ENCODE measurements around the gene AFDN. TPM values are rescaled to one million over a fixed set of nuclear protein-coding genes. Genes with fewer than 3 reads are reported as not detected.

Gene AFDN
- total RNA-seq, 1 donor from 2014 or later, result 357 TPM

DNA sequence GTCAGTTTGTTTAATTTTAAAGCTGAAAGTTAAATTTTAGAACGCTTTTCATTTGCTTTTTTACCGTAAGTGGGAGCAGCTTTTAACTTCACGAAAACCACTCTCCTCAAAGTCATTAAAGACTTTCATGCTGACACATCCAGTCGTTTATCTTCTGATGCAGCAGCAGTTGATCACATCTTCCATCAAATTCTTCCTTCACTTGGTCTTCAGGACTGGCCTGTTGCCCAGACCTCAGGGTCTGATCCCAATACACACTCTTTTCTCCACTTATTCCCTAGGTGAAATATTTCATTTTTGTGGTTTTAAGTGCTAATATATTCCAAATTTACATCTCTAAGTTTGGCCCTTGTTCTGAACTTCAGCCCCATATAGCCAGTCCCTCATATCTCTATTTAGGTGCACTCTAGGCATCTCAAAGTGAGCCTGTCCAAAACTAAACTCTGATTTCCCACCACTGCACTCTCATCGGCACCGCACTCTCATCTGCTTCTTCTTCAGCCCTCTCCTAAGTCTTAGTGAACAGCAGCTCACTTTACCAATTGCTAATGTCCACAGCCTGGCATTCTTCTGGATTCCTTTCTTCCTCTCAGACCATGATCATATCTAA, 20.4 kb downstream of the AFDN start:
- Mint-ChIP-seq H3K4me3 (no peak overlapping the region), H3K27me3 (ENCODE audit: insufficient read depth, low read depth) (no peaks in the 10 kb centered on the region), H3K27ac (no peak overlapping the region), H3K36me3 (peaks cover 6% of the 10 kb centered on the region), H3K9me3 (peaks cover 3% of the 10 kb centered on the region), H3K4me1 (peaks cover 39% of the 10 kb centered on the region)
- DNase-seq (ENCODE audit: low spot score), result no peak
- H3K4me2 ChIP-seq, result peak overlapping the region; percentile 29
- H2AFZ ChIP-seq (replicated peaks), result no peak overlapping the region
- H3K4me1 ChIP-seq, result peaks cover 95% of the 10 kb centered on the region
- H3K9me3 ChIP-seq (ENCODE audit: low read depth), result no peaks in the 10 kb centered on the region
- peaks cover 36% of the 10 kb centered on the region for H3F3A ChIP-seq (ENCODE audit: low read depth)
- no peaks in the 10 kb centered on the region for H3K27me3 ChIP-seq
- no peak overlapping the region for H3K4me3 ChIP-seq
- no peaks in the 10 kb centered on the region for H3K36me3 ChIP-seq
- H3K79me2 ChIP-seq (ENCODE audit: low read depth), result peaks cover 100% of the 10 kb centered on the region
- H3K9ac ChIP-seq, result no peak overlapping the region
- TF ChIP-seq, protein P1, sequence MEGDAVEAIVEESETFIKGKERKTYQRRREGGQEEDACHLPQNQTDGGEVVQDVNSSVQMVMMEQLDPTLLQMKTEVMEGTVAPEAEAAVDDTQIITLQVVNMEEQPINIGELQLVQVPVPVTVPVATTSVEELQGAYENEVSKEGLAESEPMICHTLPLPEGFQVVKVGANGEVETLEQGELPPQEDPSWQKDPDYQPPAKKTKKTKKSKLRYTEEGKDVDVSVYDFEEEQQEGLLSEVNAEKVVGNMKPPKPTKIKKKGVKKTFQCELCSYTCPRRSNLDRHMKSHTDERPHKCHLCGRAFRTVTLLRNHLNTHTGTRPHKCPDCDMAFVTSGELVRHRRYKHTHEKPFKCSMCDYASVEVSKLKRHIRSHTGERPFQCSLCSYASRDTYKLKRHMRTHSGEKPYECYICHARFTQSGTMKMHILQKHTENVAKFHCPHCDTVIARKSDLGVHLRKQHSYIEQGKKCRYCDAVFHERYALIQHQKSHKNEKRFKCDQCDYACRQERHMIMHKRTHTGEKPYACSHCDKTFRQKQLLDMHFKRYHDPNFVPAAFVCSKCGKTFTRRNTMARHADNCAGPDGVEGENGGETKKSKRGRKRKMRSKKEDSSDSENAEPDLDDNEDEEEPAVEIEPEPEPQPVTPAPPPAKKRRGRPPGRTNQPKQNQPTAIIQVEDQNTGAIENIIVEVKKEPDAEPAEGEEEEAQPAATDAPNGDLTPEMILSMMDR (IDR thresholded peaks at IDR 0.05), result no peak
- TF ChIP-seq EZH2phosphoT487 (IDR thresholded peaks at IDR 0.05), result no peak
- TF ChIP-seq EZH2 (IDR thresholded peaks at IDR 0.05), result no peak
- H4K20me1 ChIP-seq (ENCODE audit: low read depth), result peaks cover 100% of the 10 kb centered on the region
- peak overlapping the region; percentile 71 for H3K27ac ChIP-seq

DNA sequence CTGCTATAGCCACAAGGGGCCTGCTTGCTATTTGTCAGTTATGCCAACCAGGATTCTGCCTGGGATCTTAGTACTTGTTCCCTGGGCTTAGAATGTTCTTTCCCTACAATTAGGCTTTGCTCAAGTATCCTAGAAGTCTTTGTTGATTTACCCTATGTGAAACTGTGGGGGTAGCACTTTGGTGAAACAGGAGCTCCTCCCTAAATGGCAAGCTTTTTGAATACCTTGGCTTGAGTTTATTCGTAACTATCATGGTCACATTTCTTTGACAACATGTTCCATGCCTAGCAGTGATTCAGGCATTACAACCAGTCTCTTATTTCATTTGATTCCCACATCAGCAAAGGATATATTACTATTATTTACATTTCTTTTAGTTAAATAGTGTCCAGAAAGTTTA, 21.2 kb downstream of the AFDN start:
- H3K27me3 ChIP-seq, result no peaks in the 10 kb centered on the region
- peaks cover 12% of the 10 kb centered on the region for H3K36me3 Mint-ChIP-seq
- H2AFZ ChIP-seq (replicated peaks), result no peak overlapping the region
- peak overlapping the region; percentile 29 for H3K4me2 ChIP-seq
- H3K36me3 ChIP-seq, result no peaks in the 10 kb centered on the region
- peaks cover 36% of the 10 kb centered on the region for H3F3A ChIP-seq (ENCODE audit: low read depth)
- H3K9me3 ChIP-seq (ENCODE audit: low read depth), result no peaks in the 10 kb centered on the region
- peaks cover 39% of the 10 kb centered on the region for H3K4me1 Mint-ChIP-seq
- DNase-seq (ENCODE audit: low spot score), result no peak
- H3K79me2 ChIP-seq (ENCODE audit: low read depth), result peaks cover 100% of the 10 kb centered on the region
- TF ChIP-seq, protein P1 (IDR thresholded peaks at IDR 0.05), result no peak
- TF ChIP-seq EZH2 (IDR thresholded peaks at IDR 0.05) (no peak), EZH2phosphoT487 (IDR thresholded peaks at IDR 0.05) (no peak)
- peaks cover 8% of the 10 kb centered on the region for H3K9me3 Mint-ChIP-seq
- H3K9ac ChIP-seq, result no peak overlapping the region
- H3K4me3 ChIP-seq, result no peak overlapping the region
- no peak overlapping the region for H3K4me3 Mint-ChIP-seq
- H3K27ac Mint-ChIP-seq, result no peak overlapping the region
- H3K4me1 ChIP-seq, result peaks cover 94% of the 10 kb centered on the region
- H3K27me3 Mint-ChIP-seq (ENCODE audit: insufficient read depth, low read depth), result no peaks in the 10 kb centered on the region
- H3K27ac ChIP-seq, result peak overlapping the region; percentile 71
- peaks cover 100% of the 10 kb centered on the region for H4K20me1 ChIP-seq (ENCODE audit: low read depth)

DNA sequence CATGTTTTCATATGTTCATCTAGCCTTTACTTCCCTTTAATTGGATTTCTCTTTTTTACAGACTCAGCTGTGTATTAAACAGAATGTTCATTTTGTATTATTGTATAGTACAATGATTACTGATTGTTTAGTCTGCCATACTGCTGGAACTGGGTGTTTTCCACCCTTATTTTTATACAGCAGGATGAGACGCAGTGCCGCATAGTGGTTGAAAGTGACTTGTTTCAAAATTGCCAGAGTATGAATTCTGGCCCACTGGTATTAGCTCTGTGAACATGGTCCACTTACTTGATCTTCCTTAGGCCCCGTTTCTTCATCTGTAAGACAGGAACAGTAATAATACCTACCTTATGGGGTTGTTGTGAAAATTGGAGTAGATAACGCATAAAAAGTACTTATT, 22.1 kb downstream of the AFDN start:
- Histone ChIP-seq H2AFZ (replicated peaks) (no peak overlapping the region), H3K4me2 (no peak overlapping the region), H3K4me3 (no peak overlapping the region), H4K20me1 (ENCODE audit: low read depth) (peaks cover 100% of the 10 kb centered on the region), H3K36me3 (no peaks in the 10 kb centered on the region), H3K4me1 (peaks cover 85% of the 10 kb centered on the region), H3K9me3 (ENCODE audit: low read depth) (no peaks in the 10 kb centered on the region), H3K27me3 (no peaks in the 10 kb centered on the region), H3K79me2 (ENCODE audit: low read depth) (peaks cover 100% of the 10 kb centered on the region), H3K9ac (no peak overlapping the region), H3F3A (ENCODE audit: low read depth) (peaks cover 36% of the 10 kb centered on the region), H3K27ac (peak overlapping the region; percentile 66)
- Mint-ChIP-seq H3K27me3 (ENCODE audit: insufficient read depth, low read depth) (no peaks in the 10 kb centered on the region), H3K4me1 (peaks cover 37% of the 10 kb centered on the region), H3K27ac (no peak overlapping the region), H3K9me3 (peaks cover 11% of the 10 kb centered on the region), H3K4me3 (no peak overlapping the region), H3K36me3 (peaks cover 12% of the 10 kb centered on the region)
- TF ChIP-seq EZH2 (IDR thresholded peaks at IDR 0.05), result no peak
- no peak for TF ChIP-seq EZH2phosphoT487 (IDR thresholded peaks at IDR 0.05)
- TF ChIP-seq, protein P1 (IDR thresholded peaks at IDR 0.05), result no peak
- no peak for DNase-seq (ENCODE audit: low spot score)

Data from neural progenitor cell (in vitro differentiated cells).